ENCODE data around the gene ZNF394. TPM values are rescaled to one million over a fixed set of nuclear protein-coding genes. Genes with fewer than 3 reads are reported as not detected.
"Not testable (repeated sequence)": the region's sequence is repeated elsewhere in the genome, so short reads cannot be mapped to it uniquely, and the experiment has no call there.

Gene ZNF394
- total and polyA plus RNA-seq, 8 donors = 15.7 to 177 (median 24.3) TPM

DNA sequence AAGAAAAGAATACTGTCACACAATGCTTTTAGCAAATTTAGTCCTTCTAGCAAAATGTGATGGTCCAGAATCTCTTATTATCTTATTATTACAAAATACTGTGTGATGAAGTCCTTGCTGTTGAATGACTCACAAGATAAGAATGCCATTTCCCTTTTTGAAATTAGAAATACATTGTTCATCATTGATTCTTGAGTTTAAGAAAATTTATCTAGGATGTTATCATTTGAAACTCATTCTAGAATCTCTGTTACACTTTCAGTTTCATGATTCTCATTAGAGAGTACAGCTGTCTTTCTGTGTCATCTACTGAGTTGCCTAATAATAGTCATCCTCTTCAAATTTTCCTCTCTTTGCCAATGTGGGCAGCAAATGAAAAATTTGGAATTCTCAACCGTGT lies 14.0 kb upstream of the ZNF394 start:
- H3K9me3 ChIP-seq = no peaks in the 10 kb centered on the region
- 88 to 100% (median 94%) methylated on average over 1 of the region's 1 CpG for WGBS, 5 donors
- H3K4me1 ChIP-seq = peaks cover 0 to 4% (median 0%) of the 10 kb centered on the region in 4 donors
- H3K36me3 ChIP-seq = peaks cover 26 to 92% (median 82%) of the 10 kb centered on the region in 4 donors
- intact Hi-C loops (cut with DNase I; ENCODE audit: low total_unique reads) = no loop called here
- no peak overlapping the region for H3K4me3 ChIP-seq
- no peak overlapping the region for H3K27ac ChIP-seq
- no peak for TF ChIP-seq EP300 (IDR thresholded peaks at IDR 0.05)
- TF ChIP-seq POLR2AphosphoS5 (IDR thresholded peaks at IDR 0.05) = no peak
- no peak for TF ChIP-seq CTCF (IDR thresholded peaks at IDR 0.05)
- no peak for DNase-seq
- H3K27me3 ChIP-seq = no peaks in the 10 kb centered on the region

DNA sequence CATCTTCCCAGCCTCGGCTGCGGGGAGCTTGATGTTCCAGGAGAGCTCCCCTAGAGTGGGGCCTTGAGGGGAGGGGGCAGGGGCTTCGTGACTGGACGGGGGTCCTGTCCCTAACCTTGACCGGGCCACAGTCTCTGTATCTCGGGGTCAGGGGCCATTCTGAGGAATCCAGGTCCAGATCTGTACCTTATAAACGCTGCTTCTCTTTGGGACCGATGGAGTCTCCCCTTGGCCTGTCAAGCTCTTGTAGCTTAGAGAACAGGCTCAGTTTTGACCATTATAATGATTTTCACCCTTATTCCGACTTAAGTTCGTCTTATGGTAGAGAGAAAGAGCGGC lies 5.2 kb upstream of the ZNF394 start:
- H3K27ac ChIP-seq = peak overlapping the region; percentile 93 to 96 (median 95)
- WGBS, 5 donors = 2 to 4% (median 3%) methylated on average over 11 of the region's 11 CpGs
- H3K36me3 ChIP-seq = peaks cover 0 to 8% (median 2%) of the 10 kb centered on the region in 4 donors
- intact Hi-C loops (cut with DNase I; ENCODE audit: low total_unique reads) = loop anchor here (10.0 kb wide), 1 partner anchor 50 kb away; the partner anchor contains the start of genes FAM200A and ZNF655
- H3K4me3 ChIP-seq = peak overlapping the region; percentile 67 to 82 (median 76)
- H3K9me3 ChIP-seq = no peaks in the 10 kb centered on the region
- no peak for DNase-seq
- peaks cover 26 to 54% (median 46%) of the 10 kb centered on the region in 4 donors for H3K4me1 ChIP-seq
- TF ChIP-seq EP300 (IDR thresholded peaks at IDR 0.05) (no peak), POLR2A (IDR thresholded peaks at IDR 0.05) (peak in 1 of 4 donors; percentile 34), POLR2AphosphoS5 (IDR thresholded peaks at IDR 0.05) (no peak)
- no peaks in the 10 kb centered on the region for H3K27me3 ChIP-seq

DNA sequence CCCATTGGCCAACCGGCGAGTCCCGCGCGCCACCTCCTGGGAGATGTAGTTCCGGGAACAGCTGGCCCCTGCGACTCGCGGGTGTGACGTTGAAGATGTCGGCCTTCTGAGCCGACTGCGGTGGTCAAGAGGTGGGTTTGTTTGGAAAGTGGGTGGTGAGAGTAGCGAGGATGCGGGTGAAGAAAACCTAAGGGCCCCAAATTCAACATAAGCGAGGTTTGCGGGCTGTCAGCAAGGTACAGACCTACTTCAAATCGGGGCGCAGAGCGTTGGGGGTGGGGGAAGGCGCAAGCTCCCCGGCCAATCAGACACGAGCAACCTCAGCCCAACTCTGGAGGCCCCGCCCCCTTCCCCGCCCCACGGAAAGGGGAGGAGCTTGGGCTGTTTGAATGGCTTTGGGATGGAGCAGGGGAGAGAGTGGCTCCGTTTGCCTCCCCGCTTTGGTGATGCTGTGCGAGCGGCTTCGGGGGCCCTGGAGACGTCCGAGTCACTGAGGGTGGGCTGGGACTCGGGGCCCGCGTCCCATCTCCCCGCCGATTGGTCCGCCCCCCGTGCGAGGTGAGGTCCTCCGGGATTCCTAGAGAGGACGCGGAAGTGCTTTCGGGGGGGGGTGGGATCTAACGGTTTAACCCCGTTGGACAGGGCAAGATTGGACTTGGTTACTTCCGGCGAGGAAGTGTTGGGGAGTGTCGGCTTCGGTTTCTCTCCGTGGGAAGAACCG lies 4.7 kb upstream of the ZNF394 start, which contains the start of gene ZKSCAN5:
ZKSCAN5 (plus strand) TSS at position 60 of the 721 bp plus-strand sequence. CDS start 1,383 bp downstream, outside the sequence.
- no peaks in the 10 kb centered on the region for H3K27me3 ChIP-seq
- H3K27ac ChIP-seq = peak within 1 kb of the TSS; percentile 93 to 96 (median 95)
- peaks cover 0 to 5% (median 0%) of the 10 kb centered on the region in 4 donors for H3K36me3 ChIP-seq
- TF ChIP-seq POLR2A (IDR thresholded peaks at IDR 0.05) (no peak), CTCF (IDR thresholded peaks at IDR 0.05) (peak in 2 of 7 experiments; percentile 13 to 22), POLR2AphosphoS5 (IDR thresholded peaks at IDR 0.05) (peak; percentile 37 to 90 (median 83)), EP300 (IDR thresholded peaks at IDR 0.05) (no peak)
- 0 to 1% (median 0%) methylated on average over 45 to 53 of the region's 53 CpGs for WGBS, 5 donors
- H3K9me3 ChIP-seq = no peaks in the 10 kb centered on the region
- peaks cover 26 to 54% (median 46%) of the 10 kb centered on the region in 4 donors for H3K4me1 ChIP-seq
- H3K4me3 ChIP-seq = peak within 1 kb of the TSS; percentile 67 to 82 (median 76)
- DNase-seq = peak; percentile 99
- intact Hi-C loops (cut with DNase I; ENCODE audit: low total_unique reads) = loop anchor here (10.0 kb wide), 1 partner anchor 50 kb away; the partner anchor contains the start of genes FAM200A and ZNF655

GRCh38 chr7:99504281-99504602 lies 4.2 kb upstream of the ZNF394 start:
- Histone ChIP-seq H3K4me1 (peaks cover 26 to 55% (median 46%) of the 10 kb centered on the region in 4 donors), H3K36me3 (no peaks in the 10 kb centered on the region), H3K4me3 (peak overlapping the region; percentile 67 to 82 (median 76)), H3K27me3 (no peaks in the 10 kb centered on the region), H3K27ac (peak overlapping the region; percentile 93 to 96 (median 95)), H3K9me3 (no peaks in the 10 kb centered on the region)
- no peak for DNase-seq
- intact Hi-C loops (cut with DNase I; ENCODE audit: low total_unique reads) = loop anchor here (10.0 kb wide), 1 partner anchor 51 kb away; the partner anchor contains the start of genes FAM200A and ZNF655
- TF ChIP-seq EP300 (IDR thresholded peaks at IDR 0.05) = no peak
- no peak for TF ChIP-seq CTCF (IDR thresholded peaks at IDR 0.05)
- no peak for TF ChIP-seq POLR2AphosphoS5 (IDR thresholded peaks at IDR 0.05)
- TF ChIP-seq POLR2A (IDR thresholded peaks at IDR 0.05) = no peak
- WGBS, 5 donors = 8 to 12% (median 9%) methylated on average over 19 of the region's 19 CpGs

GRCh38 chr7:99501236-99501635 lies 1.2 kb upstream of the ZNF394 start:
- peaks cover 4 to 25% (median 22%) of the 10 kb centered on the region in 4 donors for H3K36me3 ChIP-seq
- H3K27ac ChIP-seq = peak overlapping the region in 2 of 5 donors; percentile 97 to 98
- intact Hi-C loops (cut with DNase I; ENCODE audit: low total_unique reads) = loop anchor here (10.0 kb wide), 1 partner anchor 54 kb away; the partner anchor contains the start of genes FAM200A and ZNF655
- H3K27me3 ChIP-seq, H3K9me3 ChIP-seq, DNase-seq: not testable (repeated sequence)
- 91 to 97% (median 94%) methylated on average over 12 of the region's 12 CpGs for WGBS, 5 donors
- H3K4me1 ChIP-seq = peaks cover 25 to 56% (median 47%) of the 10 kb centered on the region in 4 donors
- peak overlapping the region in 2 of 4 donors; percentile 83 to 91 for H3K4me3 ChIP-seq

Data from stomach (tissue), 9 donors.